ENCODE measurements around the gene TUBA3E. TPM values are rescaled to one million over a fixed set of nuclear protein-coding genes. Genes with fewer than 3 reads are reported as not detected.
A peak's percentile ranks its signal among the peaks of the same experiment; 100 is the strongest.
"Not testable (repeated sequence)": the region's sequence is repeated elsewhere in the genome, so short reads cannot be mapped to it uniquely, and the experiment has no call there.

Gene TUBA3E
- total RNA-seq, 1 experiment from 2014 or later = not detected

DNA sequence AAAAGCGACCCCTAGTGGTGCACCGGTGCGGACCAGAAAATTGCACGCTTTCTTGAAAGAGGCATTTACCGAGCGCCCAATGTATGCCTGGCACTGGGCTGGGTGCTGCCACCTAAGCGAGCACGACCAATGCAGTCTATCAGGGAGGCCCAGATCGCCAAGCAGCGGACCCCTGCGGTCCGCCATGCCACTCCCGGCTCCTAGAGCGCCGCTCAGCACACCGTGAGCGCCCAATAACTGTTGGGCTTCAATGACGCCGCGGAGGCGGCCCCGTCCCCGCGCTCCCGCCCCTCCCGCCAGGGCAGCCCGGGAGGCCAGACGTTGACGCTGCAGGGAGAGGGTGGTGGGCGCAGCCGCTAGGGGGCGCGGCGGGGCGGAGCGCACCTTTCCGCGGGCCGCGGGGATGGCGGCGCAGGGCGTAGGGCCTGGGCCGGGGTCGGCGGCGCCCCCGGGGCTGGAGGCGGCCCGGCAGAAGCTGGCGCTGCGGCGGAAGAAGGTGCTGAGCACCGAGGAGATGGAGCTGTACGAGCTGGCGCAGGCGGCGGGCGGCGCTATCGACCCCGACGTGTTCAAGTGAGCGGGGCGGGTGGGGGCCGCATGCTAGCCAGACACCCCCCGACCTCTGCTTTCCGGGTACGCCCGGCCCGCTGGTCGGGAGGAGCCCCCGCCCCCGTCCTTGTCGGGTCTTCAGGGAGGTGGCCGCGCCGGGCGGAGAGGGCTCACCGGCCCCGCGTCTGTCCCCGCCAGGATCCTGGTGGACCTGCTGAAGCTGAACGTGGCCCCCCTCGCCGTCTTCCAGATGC, 16.2 kb downstream of the TUBA3E start, which contains the start of gene MZT2B:
TSS of gene MZT2B (plus strand) at position 383 of the 803 bp plus-strand sequence. CDS start at position 404, 21 bp downstream.
- Mint-ChIP-seq H3K27ac (ENCODE audit: unreplicated experiment) (peak within 1 kb of the TSS; percentile 89), H3K4me1 (ENCODE audit: low read depth, unreplicated experiment) (peaks cover 24% of the 10 kb centered on the region), H3K4me3 (ENCODE audit: low read depth, unreplicated experiment) (peak within 1 kb of the TSS; percentile 95), H3K36me3 (ENCODE audit: insufficient read depth, unreplicated experiment) (peaks cover 47% of the 10 kb centered on the region)
- H3K9me3 Mint-ChIP-seq (ENCODE audit: low read depth, unreplicated experiment); BruUV-seq (replicated peaks); H3K27me3 Mint-ChIP-seq (ENCODE audit: unreplicated experiment): not testable (repeated sequence)
- peak; percentile 94 for DNase-seq
- CTCF ChIA-PET = interaction anchor here (0.8 to 1.2 kb wide), 5 partner anchors 59 to 258 kb away, joined by 3 to 9 read pairs (median 6); partner anchors contain the start of gene IMP4
- intact Hi-C loops (cut with micrococcal nuclease; ENCODE audit: unreplicated experiment) = loop anchor here (5.0 to 10.0 kb wide), 3 partner anchors 63 to 150 kb away; no protein-coding TSS in a partner anchor
- TF ChIP-seq, protein P1, sequence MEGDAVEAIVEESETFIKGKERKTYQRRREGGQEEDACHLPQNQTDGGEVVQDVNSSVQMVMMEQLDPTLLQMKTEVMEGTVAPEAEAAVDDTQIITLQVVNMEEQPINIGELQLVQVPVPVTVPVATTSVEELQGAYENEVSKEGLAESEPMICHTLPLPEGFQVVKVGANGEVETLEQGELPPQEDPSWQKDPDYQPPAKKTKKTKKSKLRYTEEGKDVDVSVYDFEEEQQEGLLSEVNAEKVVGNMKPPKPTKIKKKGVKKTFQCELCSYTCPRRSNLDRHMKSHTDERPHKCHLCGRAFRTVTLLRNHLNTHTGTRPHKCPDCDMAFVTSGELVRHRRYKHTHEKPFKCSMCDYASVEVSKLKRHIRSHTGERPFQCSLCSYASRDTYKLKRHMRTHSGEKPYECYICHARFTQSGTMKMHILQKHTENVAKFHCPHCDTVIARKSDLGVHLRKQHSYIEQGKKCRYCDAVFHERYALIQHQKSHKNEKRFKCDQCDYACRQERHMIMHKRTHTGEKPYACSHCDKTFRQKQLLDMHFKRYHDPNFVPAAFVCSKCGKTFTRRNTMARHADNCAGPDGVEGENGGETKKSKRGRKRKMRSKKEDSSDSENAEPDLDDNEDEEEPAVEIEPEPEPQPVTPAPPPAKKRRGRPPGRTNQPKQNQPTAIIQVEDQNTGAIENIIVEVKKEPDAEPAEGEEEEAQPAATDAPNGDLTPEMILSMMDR (IDR thresholded peaks at IDR 0.05; ENCODE audit: unreplicated experiment) = peak; percentile 78

DNA sequence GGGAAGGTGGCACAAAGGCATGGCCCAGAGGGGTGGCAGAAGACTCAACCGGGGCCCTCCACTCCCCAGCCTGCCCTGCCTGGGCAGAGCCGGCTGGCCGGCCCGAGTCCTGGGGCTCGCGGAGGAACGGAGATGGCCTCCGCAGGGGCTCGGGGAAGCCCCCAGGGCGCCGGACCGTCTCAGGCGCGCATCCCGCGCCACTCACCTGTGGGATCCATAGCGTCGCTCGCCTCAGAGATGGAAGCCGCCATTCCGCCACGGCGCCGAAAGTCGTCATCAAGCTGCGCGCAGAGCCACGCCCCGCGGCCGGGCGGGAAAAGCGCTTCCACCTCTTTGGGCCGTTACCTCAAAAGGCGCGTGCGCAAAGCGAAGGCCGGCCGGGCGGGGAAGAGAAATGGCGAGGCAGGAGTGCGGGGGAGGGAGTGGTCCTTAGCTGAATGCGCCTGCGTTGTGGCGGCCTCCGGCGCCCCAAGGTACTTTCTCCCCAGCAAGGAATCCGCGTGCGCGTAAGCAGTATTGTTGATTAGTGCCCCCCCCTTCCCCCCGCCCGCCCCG, 16.8 kb downstream of the TUBA3E start, which contains the start of gene SMPD4:
TSS of gene SMPD4 (minus strand) at position 278 of the 555 bp plus-strand sequence. CDS start 5,010 bp downstream, outside the sequence.
- no TSS peak for BruUV-seq (replicated peaks)
- TF ChIP-seq, protein P1 (IDR thresholded peaks at IDR 0.05; ENCODE audit: unreplicated experiment) = no peak
- Mint-ChIP-seq H3K4me3 (ENCODE audit: low read depth, unreplicated experiment) (peak within 1 kb of the TSS; percentile 95), H3K27ac (ENCODE audit: unreplicated experiment) (peak within 1 kb of the TSS; percentile 89), H3K9me3 (ENCODE audit: low read depth, unreplicated experiment) (no peaks in the 10 kb centered on the region), H3K4me1 (ENCODE audit: low read depth, unreplicated experiment) (peaks cover 24% of the 10 kb centered on the region), H3K36me3 (ENCODE audit: insufficient read depth, unreplicated experiment) (peaks cover 47% of the 10 kb centered on the region), H3K27me3 (ENCODE audit: unreplicated experiment) (no peaks in the 10 kb centered on the region)
- intact Hi-C loops (cut with micrococcal nuclease; ENCODE audit: unreplicated experiment) = loop anchor here (5.0 to 10.0 kb wide), 3 partner anchors 63 to 151 kb away; no protein-coding TSS in a partner anchor
- CTCF ChIA-PET = interaction anchor here (0.8 to 1.4 kb wide), 6 partner anchors 60 to 258 kb away, joined by 3 to 9 read pairs (median 5); partner anchors contain the start of gene IMP4
- DNase-seq = peak; percentile 96

DNA sequence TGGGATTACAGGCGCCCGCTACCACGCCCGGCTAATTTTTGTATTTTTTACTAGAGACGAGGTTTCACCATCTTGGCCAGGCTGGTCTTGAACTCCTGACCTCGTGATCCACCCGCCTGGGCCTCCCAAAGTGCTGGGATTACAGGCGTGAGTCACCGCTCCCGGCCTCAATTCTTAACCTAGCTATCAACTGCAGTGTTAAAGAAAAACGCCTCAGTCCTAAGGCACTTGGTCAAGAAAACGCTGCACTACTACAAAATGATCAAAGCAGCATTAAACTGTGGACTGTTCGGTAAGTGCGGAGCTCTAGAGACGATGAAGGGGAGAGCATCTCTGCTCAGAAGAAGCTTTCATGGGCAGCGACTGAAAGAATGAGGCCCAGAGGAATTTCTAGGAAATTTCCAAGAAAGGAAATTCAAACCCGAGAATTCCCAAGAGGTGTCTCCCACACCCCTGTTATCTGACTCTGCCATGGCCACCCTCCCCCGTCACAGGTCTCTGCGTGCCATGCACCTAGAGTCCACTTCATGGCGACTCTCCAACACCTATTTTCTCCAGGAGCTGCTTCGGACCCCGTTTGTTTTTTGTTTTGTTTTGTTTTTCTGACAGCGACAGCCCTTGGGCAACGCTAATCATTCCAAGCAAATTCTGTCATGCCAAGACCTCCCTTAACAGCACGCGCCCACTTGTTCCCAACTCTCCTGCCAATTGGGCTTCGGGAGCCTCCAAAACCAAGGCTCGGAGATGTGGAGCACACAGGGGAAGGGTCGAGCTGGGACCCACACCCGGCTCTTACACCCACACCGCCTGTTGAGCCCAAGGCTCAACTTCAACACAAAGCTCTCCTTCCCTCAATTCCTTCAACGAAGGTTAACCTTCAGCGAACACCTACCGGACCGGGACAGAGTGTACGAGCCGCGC, 17.6 kb downstream of the TUBA3E start:
- intact Hi-C loops (cut with micrococcal nuclease; ENCODE audit: unreplicated experiment) = loop anchor here (5.0 to 10.0 kb wide), 3 partner anchors 64 to 152 kb away; no protein-coding TSS in a partner anchor
- DNase-seq; H3K9me3 Mint-ChIP-seq (ENCODE audit: low read depth, unreplicated experiment); H3K27me3 Mint-ChIP-seq (ENCODE audit: unreplicated experiment): not testable (repeated sequence)
- Mint-ChIP-seq H3K27ac (ENCODE audit: unreplicated experiment) (peak overlapping the region; percentile 89), H3K4me3 (ENCODE audit: low read depth, unreplicated experiment) (peak overlapping the region; percentile 95), H3K4me1 (ENCODE audit: low read depth, unreplicated experiment) (peaks cover 19% of the 10 kb centered on the region), H3K36me3 (ENCODE audit: insufficient read depth, unreplicated experiment) (peaks cover 47% of the 10 kb centered on the region)
- TSS peak; percentile 68 for BruUV-seq (replicated peaks)
- CTCF ChIA-PET = interaction anchor here (0.7 to 1.4 kb wide), 7 partner anchors 60 to 257 kb away, joined by 3 to 9 read pairs (median 4); partner anchors contain the start of gene IMP4

DNA sequence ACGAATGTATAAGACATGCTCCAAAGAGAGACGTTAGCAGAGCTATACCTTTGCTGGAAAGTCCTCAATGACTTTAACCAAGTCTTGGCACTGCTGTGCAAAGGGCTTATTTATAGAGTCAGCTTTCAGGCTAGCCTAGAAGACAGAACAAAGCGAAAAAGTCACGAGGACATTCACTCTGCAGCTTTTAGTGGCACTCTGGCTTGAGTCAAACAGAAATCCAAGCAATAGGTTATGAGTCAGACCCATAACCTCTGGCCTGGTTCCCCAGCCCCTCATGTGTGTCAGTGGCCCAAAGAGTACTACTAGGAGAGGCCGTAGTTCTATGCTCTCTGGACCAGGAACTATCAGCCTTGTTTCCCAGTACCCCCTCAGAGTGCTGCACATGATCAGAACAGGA, 23.4 kb downstream of the TUBA3E start:
- DNase-seq; H3K27me3 Mint-ChIP-seq (ENCODE audit: unreplicated experiment); CTCF ChIA-PET; H3K9me3 Mint-ChIP-seq (ENCODE audit: low read depth, unreplicated experiment); H3K27ac Mint-ChIP-seq (ENCODE audit: unreplicated experiment); intact Hi-C loops (cut with micrococcal nuclease; ENCODE audit: unreplicated experiment); H3K4me1 Mint-ChIP-seq (ENCODE audit: low read depth, unreplicated experiment); H3K4me3 Mint-ChIP-seq (ENCODE audit: low read depth, unreplicated experiment); BruUV-seq (replicated peaks): not testable (repeated sequence)
- H3K36me3 Mint-ChIP-seq (ENCODE audit: insufficient read depth, unreplicated experiment) = peaks cover 27% of the 10 kb centered on the region

All from Calu3 (cell line).